Stimulated activated CD4-positive, alpha-beta T cell treated with anti-CD3 and anti-CD28 coated beads, Interleukin-2, amount 100 ng/mL, for 4 hours (primary cell): ENCODE measurements around the gene PCSK7.

Source experiments
- DNase-seq: peaks from one replicate; pipeline ENCODE4 v3.0.0-alpha.2; 2020; ENCODE audit warnings: low read depth

The PCSK7 gene

DNA sequence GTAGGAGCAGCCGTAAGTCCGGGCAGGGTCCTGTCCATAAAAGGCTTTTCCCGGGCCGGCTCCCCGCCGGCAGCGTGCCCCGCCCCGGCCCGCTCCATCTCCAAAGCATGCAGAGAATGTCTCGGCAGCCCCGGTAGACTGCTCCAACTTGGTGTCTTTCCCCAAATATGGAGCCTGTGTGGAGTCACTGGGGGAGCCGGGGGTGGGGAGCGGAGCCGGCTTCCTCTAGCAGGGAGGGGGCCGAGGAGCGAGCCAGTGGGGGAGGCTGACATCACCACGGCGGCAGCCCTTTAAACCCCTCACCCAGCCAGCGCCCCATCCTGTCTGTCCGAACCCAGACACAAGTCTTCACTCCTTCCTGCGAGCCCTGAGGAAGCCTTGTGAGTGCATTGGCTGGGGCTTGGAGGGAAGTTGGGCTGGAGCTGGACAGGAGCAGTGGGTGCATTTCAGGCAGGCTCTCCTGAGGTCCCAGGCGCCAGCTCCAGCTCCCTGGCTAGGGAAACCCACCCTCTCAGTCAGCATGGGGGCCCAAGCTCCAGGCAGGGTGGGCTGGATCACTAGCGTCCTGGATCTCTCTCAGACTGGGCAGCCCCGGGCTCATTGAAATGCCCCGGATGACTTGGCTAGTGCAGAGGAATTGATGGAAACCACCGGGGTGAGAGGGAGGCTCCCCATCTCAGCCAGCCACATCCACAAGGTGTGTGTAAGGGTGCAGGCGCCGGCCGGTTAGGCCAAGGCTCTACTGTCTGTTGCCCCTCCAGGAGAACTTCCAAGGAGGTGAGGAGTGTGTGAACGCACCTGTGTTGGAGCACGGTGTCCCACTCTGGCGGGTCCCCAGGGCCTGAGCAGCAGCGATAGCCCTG, 32.6 kb downstream of the PCSK7 start, which contains the start of gene TAGLN:
TAGLN (plus strand) TSS at position 318 of the 863 bp plus-strand sequence. CDS start 3,644 bp downstream, outside the sequence.
- no peak for DNase-seq

DNA sequence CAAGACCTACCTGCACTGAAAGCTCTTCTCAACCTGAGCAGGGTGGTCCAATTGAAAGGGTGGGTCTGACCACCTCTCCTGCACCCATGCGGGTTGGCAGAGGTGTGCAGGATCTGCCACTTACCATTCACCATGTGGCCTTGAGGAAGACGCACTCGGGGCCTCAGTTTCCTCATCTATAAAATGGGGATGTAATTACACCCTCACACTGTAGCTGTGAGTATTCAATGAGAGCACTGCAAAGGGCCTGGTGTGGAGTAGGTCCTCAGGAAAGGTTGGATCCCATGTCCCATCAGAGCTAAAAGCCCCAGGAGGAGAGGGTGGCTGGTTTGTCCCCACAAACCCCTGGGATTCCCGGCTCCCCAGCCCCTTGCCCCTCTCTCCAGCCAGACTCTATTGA, 33.3 kb downstream of the PCSK7 start:
- no peak for DNase-seq

DNA sequence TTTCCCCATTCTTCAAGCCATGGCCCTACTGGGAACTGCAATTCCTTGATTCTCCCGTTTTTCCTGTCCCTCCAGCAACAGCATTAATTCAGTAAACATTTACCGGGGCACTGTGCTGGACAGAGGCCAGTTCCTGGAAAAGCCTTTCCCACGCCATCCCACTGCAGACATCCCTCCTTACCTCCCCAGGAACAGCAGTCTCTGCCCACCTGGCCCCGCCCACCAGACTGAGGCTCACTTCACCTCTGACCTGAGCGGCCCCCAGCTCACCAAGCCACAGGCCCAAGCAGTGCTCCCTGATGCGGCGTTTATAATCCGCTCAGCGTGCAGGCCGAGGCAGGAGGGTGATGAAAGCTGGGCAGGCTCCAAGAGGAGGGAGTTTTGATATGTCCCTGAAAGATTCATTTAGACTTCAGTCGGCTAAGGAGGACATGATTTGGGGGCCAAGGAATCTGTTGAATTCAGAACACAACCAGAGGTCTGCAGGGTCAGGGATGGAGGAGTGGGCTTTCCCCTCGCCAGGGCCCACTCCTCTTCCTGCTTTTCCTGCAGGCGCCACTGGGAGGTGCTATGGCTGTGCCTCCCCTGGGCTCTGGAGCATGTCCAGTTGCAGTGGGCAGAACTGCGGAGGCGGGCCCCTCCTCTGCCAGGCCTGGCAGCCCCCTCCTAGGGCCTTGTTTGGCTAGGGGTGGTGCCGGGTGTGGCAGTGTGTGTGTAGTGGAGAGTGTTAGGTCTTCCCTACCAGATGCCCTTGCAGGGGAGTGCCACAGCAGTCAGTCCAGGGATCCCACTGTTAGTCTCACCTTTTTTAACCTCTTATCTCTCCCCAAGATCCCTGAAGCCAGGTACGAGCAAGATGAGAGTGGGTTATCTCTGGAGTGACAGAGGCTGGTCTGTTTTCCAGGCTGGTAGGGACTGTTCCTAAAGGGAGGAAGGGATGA, 34.1 kb downstream of the PCSK7 start:
- DNase-seq = no peak

DNA sequence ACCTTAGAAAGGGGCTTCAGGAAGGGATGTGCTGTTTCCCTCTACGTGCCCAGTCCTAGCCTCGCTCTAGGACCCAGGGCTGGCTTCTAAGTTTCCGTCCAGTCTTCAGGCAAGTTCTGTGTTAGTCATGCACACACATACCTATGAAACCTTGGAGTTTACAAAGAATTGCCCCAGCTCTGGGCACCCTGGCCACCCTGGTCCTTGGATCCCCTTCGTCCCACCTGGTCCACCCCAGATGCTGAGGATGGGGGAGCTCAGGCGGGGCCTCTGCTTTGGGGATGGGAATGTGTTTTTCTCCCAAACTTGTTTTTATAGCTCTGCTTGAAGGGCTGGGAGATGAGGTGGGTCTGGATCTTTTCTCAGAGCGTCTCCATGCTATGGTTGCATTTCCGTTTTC, 34.9 kb downstream of the PCSK7 start:
- DNase-seq = no peak

DNA sequence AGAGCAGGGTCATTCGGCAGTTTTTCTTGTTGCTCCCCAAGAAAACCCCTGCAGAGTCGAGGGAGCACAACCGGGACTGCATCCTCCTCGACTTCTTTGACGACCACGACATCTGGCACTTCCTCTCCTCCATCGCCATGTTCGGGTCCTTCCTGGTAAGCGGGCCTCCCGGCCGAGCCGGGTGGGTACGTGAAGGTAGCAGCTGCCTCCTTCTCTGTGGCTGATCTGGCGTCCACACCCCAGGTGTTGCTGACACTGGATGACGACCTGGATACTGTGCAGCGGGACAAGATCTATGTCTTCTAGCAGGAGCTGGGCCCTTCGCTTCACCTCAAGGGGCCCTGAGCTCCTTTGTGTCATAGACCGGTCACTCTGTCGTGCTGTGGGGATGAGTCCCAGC, 36.1 kb downstream of the PCSK7 start:
- DNase-seq = no peak

DNA sequence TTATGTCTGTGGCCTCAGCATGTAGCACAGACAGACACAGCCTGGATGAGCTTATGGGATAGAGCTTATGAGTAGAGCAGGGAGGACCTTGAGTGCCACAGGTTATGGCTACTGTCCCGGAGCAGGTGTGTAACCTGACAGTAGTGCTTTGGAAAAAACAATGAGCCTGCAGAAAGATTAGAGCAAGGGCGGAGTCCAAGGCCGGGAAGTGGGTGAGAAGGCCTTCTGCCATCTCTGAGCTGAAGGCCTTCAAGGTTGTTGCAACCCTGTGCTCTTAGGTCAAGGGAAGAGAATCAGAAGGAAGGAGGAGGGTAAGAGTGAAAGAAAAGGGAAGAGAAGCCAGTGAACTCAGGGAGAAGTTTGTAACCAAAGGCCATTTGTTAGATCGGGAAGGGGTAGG, 36.6 kb downstream of the PCSK7 start:
- DNase-seq = no peak

DNA sequence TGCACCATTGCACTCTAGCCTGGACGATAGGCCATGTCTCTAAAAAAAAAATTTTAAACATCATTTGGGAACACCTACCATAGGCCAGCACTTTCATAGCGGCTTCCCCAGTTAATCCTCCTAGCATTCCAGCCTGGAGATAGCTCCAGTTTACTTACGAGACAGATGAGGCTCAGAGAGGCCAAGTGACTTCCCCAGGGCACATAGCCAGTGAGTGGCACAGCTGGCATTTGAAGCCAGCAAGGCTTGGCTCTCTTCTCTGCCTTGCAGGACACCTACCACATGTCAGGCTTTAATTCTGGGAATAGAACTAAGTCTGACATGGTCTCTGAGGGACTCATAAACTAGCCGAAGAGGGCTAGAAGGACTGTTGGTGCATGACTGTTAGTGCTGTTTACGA, 37.6 kb downstream of the PCSK7 start:
- DNase-seq = no peak

DNA sequence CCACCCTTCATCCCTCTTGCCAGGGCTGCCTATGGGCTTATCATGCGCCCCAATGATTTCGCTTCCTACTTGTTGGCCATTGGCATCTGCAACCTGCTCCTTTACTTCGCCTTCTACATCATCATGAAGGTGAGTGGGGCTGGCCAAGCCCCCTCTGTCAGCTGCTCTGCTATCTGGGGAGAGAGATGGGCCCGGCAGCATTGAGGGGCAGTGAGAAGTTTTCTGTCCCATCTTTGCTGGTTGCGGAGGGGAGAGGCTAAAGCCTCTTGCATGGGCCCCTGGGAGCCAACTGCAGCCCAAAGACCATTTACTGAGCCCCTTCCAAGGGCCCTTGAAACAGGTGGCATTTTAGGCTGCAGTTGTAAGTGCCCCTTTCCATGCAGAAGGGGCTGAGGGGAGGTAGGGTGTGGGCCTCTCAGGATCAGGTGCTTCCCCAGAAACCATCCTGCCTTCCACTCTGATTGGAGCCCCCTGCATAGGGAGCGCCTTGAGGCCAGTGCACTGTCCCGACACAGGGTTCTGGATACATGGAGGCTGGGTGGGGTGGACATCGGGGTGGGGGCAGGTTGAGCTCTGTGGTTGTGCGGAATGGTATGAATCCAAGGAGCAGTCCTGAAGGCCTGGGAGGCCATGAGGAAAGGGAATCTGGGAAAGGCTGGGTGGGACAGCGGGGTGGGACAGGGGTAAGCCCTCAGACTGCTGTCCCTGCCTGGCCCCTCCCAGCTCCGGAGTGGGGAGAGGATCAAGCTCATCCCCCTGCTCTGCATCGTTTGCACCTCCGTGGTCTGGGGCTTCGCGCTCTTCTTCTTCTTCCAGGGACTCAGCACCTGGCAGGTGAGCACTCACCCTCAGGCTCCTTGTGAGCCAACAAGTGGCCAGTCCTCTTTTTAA, 38.5 kb downstream of the PCSK7 start:
- no peak for DNase-seq

DNA sequence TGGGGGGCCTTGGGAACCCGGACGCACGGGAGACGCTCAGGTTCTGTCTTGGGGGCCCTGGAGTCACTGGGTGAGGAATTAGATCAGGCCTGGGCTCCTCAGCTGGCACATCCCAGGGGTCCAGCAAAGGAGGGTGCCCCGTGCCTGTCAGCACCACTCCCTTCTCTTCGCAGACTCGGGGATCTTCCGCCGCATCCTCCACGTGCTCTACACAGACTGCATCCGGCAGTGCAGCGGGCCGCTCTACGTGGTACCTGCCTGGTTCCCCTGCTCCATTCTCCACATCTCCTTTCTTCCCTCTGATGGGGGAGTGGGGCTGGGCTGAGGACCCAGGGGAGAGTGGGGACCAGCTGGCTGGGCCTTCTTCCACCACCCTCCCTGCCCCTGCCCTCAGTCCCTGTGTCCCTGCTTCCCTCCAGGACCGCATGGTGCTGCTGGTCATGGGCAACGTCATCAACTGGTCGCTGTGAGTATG, 39.4 kb downstream of the PCSK7 start:
- DNase-seq = no peak

DNA sequence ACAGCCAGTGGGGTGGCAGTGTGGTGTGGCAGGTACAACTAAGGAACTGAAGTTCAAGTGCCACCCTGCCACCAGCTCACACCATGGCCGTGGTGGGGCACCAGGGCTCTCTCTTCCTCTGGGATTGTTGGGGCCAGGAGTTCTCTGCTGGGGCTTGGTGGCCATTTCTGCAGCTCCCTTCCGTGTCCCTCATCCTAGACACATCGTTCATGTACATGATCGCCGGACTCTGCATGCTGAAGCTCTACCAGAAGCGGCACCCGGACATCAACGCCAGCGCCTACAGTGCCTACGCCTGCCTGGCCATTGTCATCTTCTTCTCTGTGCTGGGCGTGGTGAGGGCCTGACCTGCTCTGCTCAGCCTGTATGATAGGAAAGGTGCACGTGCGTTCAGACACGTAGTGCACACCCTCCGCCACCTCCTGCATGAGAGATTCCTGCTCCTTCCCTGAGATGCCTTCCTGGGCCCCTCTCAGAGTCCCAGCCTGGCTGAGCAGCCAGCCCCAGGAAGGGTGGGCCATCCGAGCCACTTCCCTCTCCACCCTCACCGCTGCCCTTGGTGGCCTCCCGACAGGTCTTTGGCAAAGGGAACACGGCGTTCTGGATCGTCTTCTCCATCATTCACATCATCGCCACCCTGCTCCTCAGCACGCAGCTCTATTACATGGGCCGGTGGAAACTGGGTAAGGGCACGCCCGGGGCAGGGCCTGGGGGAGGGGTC, 40.0 kb downstream of the PCSK7 start:
- DNase-seq = no peak

DNA sequence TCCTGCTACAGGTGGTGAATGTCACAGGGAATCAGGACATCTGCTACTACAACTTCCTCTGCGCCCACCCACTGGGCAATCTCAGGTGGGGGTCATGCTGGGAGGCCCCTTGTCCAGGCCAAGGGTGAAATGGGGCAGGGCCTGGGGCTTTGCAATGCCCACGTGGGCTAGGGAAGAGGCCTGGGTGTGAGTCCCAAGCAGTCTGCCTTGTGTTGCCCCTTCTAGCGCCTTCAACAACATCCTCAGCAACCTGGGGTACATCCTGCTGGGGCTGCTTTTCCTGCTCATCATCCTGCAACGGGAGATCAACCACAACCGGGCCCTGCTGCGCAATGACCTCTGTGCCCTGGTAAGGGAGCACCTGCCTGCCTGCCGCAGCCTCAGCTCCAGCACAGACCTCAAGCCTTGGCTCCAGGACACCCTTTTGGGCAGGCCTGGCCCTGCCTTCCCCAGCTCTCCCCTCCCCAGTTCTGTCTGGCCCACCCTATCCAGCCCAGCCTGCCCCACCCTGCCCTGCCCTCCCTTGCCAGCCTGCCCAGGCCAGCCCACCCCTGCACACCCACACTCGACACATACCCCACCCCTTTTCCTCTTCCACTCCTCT, 41.8 kb downstream of the PCSK7 start:
- no peak for DNase-seq

DNA sequence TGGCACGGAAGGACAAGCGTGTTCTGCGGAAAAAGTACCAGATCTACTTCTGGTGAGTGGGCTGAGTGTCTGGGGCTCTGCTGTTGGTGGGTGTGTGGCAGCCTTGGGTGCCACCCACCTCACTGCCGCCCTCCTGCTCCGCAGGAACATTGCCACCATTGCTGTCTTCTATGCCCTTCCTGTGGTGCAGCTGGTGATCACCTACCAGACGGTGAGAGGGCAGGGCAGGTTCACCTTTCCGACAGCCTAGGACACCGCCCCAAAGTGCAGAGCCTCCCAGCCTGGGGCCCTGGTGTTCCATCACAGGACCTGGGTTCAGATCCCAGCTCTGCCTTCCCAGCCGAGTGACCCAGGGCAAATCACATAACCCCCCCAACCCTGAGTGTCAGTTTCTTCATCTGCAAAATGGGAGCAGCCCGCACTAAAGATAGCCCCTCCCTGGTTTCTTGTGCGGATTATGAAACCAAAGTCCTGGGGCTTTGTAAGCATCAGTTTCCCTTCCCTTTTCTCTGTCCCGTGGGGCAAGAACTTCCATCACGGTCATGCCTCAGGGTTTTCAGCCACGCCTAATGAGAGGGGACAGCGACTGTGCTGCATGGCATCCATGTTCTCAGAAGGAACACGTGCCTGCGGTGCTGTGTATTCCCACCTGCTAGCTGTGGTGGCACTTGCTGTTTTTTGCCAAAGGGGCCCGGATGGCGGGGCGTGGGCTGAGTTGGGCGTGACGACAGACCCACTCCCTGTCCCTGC, 42.5 kb downstream of the PCSK7 start:
- no peak for DNase-seq

DNA sequence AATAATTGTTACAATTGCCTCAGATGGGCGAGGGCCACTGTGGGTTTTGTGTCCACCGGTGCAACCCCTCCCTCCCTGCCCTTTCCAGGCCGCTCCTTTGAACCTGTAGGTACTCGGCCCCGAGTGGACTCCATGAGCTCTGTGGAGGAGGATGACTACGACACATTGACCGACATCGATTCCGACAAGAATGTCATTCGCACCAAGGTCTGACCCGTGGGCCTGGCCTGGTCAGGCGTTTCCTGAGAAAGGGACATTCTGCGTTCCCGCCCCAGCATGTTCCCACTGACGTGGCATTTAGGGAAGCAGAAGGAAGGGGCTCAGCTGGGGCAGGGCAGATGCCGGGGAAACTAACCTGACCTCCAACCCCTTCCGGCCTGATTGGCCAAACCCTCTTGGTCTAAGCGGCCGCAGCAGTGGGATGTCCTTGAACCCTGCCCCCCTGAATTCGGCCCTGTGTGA, 43.2 kb downstream of the PCSK7 start:
- DNase-seq = no peak

DNA sequence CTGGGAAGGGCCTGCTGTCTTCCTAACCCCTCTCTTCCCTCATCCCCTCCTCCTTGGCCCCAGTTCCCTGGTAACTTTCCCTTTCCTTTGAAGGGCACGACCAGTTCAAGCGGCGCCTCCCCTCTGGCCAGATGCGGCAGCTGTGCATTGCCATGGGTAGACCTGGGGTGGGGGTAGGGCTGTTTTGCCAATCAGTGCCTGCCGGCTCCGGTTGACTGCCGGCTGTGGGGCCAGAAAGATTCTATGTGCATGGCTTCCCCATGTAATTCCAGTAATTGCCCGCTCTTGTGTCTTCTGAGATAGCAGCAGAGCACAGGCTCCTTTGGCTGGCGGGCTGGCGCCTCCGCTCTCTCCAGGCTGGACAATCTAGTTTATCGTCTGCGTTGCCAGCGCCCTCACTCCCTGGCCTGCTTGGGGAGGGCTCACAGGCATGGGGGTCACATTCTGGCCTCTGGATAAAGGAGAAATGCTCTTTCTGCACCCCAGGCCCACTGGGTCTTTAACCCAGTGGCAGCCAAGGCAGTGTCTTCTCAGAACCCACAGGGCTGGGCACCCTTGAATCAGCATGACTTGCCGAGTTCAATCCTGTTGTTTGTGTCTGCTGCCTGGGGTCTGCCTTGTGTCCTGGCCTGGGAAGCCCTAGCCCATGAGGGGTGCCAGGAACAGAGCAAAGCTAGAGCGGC, 43.9 kb downstream of the PCSK7 start:
- DNase-seq = no peak

DNA sequence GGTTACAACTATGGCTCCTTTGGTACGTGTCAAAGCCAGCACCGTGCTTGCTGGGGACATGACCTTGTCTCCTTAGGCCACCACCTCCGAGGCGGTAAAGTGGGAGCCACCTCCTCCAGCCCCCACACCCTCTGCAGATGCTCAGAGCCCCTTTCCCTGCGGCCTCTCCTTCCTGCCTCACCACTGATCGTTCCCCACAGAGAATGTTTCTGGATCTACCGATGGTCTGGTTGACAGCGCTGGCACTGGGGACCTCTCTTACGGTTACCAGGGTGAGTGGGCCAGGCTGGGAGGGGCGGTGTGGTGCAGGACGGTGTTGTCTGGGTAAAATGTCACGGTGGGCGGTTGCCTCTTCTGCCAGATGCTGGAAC, 44.5 kb downstream of the PCSK7 start:
- no peak for DNase-seq

DNA sequence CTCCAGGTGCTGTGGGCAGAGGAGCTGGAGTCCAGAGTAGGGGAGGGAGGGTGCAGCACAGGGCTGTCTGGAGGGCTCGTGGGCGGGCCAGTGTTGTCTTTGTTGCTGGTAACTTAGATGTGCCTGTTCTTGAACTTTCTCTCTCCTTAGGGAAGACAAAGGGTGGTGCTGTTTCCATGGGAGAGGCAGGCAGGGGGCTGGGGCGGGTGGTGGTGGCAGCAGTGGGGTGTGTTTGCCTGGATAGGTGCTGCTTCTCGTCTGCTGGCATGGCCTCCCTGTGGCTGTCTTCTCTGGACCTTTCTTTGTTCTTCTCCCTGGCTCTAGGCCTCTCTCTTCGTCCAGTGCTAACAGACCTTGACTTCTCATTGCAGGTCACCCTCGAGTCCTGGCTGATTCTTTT, 44.9 kb downstream of the PCSK7 start:
- no peak for DNase-seq

DNA sequence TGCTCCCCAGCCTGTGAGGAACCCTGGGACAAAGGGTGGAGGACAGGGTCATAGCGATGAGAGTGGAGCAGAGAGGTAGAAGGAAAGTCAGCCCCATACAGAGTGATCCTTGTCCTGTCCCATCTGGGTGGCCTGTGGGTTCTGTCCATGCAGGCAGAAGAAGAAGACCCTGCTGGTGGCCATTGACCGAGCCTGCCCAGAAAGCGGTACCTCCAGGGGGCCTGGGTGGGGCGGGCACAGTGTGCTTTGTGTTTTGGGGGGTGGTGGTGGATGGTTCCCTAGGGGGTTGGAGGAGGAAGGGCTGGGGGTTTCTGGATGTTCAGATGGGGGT, 45.5 kb downstream of the PCSK7 start:
- DNase-seq = no peak

DNA sequence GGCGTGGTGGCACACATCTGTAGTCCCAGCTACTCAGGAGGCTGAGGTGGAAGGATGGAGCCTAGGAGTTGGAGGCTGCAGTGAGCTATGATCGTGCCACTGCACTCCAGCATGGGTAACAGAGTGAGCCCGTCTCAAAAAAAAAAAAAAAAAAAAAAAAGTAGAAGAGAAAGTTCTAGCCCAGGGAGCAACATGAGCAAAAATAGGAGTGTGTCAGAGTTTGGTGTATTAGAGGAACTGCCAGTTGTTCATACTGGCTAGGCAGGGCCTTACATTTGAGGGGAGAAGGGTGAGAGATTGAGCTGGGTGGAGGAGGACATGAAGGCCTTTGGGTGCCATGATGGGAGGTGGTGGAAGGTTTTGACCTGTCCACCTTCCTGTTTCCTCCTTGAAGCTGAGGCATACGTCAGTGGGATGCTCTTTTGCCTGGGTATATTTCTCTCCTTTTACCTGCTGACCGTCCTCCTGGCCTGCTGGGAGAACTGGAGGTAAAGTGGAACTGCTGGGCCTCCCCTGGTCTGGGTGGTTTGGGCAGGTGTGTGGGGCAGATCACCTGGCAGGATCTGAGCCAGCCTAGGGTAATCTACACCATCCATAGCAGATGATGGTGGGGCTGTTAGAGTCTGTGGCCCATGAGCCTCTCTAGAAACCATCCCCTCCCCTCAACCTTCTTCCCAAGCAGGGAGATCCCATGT, 46.0 kb downstream of the PCSK7 start:
- DNase-seq = no peak
